Cardiac fibroblast (primary cell): Measurements from ENCODE around the gene DENND2A.
A peak's percentile ranks its signal among the peaks of the same experiment; 100 is the strongest.

ENCODE experiments used
- DNase-seq, 2 donors: peaks; one replicate each; pipeline versions ENCODE4 v3.0.0 to v3.0.0-alpha.2; 2010; ENCODE audit warnings: low read depth in 2 of 2
- H3K4me3 ChIP-seq, 2 donors: replicated peaks in 1 of 2; 1 replicate in 1 of 2; 2 replicates in 1 of 2; pipeline ENCODE4 v1.5.1; 2011; ENCODE audit warnings: low read depth in 2 of 2, low read length in 2 of 2, mild to moderate bottlenecking in 2 of 2, moderate library complexity in 1 of 2
- TF ChIP-seq, protein P1 (sequence below): IDR thresholded peaks from one replicate; pipeline ENCODE4 v1.5.1; 2011; ENCODE audit warnings: low read depth, mild to moderate bottlenecking, low read length, inconsistent platforms

Gene DENND2A

DNA sequence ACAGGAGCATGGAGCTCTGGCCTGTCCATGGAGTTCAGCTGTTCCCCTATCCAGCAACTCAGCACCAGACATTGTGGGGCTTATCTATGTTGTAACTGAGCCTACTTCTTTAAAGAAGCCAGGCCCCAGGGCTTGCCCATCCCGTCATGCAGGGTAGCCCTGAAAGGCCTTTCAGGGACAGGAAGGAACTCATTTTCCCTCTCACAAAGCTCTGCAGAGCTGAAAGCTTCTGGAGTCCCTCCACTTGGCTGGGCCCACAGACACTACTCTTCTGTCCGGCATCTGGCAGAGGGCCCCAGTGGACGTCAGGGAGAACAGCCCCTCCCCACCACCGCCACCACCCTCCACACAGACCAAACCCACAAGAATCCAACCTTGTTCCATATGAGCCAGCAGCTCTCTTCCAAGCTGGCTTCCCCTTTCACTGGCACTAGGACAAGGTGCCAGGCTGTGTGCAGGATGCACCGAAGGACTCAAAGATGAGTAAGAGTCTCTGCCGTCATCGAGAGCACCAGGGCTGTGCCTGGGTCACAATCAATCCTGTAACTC is 33.1 kb downstream of the DENND2A start:
- peak; percentile 50 to 94 for DNase-seq
- TF ChIP-seq, protein P1, sequence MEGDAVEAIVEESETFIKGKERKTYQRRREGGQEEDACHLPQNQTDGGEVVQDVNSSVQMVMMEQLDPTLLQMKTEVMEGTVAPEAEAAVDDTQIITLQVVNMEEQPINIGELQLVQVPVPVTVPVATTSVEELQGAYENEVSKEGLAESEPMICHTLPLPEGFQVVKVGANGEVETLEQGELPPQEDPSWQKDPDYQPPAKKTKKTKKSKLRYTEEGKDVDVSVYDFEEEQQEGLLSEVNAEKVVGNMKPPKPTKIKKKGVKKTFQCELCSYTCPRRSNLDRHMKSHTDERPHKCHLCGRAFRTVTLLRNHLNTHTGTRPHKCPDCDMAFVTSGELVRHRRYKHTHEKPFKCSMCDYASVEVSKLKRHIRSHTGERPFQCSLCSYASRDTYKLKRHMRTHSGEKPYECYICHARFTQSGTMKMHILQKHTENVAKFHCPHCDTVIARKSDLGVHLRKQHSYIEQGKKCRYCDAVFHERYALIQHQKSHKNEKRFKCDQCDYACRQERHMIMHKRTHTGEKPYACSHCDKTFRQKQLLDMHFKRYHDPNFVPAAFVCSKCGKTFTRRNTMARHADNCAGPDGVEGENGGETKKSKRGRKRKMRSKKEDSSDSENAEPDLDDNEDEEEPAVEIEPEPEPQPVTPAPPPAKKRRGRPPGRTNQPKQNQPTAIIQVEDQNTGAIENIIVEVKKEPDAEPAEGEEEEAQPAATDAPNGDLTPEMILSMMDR, result no peak

DNA sequence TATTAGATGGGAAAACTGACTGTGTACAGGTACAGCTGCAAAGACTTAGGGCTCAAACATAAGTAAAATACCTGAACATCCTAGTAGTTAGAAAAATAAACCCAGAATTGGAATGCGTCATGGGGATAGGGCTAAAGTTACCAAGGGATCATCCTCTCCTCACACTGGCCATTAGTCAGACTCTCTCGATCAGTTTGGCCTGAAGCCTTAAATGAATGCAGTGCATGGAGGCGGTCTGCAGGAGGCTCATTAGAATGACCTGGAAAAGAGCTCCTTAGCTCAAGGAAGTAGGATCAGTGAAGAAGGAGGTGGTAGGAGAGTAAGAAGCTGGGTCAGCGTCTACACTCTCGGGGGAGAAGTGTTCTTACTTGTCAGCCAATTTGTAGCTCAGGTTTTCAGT is 35.3 kb downstream of the DENND2A start:
- TF ChIP-seq, protein P1, result no peak
- no peak overlapping the region for H3K4me3 ChIP-seq
- peak in 1 of 2 donors; percentile 61 for DNase-seq

More for the DNA sequence above, 33.1 kb downstream of the DENND2A start:
- no peak overlapping the region for H3K4me3 ChIP-seq

DNA sequence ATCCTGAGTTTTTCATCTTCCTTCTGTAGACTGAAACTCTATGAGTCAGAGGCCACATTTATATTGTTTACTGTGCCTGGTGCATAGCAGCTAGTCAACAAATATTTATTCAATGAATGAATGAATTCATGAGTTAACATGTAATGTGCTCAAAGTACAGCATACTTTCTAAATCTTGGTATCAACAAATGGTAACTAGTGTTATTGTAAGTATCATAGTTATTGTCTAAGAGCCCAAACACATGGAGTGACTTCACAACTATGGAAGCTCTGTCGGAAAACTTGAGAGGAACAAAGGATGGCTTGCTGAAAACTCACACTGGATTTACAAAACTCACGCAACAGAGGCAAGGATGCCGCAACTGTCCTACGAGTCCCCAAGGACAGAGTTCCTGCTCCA is 35.9 kb downstream of the DENND2A start:
- TF ChIP-seq, protein P1, result no peak
- DNase-seq, result peak in 1 of 2 donors; percentile 79
- no peak overlapping the region for H3K4me3 ChIP-seq

DNA sequence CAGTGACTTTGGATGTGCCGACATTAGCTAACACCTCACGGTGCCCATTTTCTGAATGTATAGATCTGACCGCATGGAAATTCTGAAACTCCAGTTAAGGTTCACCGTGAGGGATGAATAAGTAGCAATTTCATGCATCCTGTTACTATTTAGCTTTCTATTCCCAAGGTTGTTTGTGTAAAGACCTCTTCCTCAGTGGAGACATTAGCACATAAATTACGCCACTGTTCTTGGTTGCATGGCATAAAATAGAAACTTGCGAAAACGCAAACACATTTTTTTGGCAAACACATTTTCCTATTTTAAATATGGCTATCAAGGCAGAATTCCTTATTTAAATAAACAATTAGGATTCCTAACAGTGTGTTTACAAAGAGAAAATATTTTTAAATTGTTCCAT is 36.5 kb downstream of the DENND2A start:
- no peak overlapping the region for H3K4me3 ChIP-seq
- TF ChIP-seq, protein P1, result no peak
- DNase-seq, result no peak

DNA sequence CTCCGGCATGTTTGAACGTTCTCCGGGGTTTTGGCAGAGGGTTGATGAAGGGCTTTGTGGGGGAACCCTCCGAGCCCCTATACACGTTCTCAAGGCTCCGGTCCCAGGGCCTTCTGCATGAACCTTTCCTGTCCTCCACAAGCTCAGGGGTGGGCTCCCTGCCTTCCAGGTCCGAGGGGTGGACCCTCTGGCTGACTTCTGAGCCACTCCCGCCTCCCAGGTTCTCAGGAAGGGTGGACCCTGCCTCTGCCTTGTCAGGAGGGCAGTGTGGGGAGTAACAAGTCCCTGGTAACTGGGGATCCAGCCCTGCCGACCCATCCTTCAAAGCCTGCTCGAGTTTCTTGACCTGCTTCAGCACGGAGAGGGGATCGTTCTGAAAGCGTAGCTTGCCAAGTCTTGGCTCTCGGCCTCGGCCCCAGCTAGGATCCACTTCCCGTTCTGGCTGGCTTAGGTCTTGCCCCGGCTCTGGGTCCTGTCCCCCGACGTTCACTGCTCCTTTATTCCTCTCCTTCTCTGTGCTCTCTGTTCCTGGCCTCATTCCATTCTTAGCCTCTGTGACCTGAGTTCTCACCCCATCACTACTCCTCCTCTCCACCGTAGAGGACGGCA is 38.9 kb downstream of the DENND2A start:
- TF ChIP-seq, protein P1, result no peak
- no peak for DNase-seq
- H3K4me3 ChIP-seq, result no peak overlapping the region

DNA sequence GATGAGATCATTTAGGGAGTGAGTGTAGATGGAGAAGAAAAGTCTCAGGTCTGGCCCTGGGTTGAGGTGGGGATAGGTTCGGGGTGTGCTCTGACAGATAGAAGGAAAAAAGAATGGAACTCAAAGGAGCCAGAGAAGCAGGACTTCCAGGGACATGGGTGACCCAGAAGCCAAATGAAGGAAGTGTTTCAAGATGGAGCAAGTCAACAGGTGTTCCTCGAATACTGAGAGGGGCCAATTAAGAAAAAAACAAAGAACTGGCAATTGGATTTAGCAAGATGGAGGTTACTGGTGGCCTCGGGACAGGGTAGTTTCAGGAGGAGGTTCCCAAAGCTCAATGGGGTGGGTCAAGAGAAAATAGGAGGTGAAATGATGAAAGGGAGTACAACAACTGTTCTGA is 40.3 kb downstream of the DENND2A start:
- TF ChIP-seq, protein P1, result no peak
- no peak for DNase-seq
- no peak overlapping the region for H3K4me3 ChIP-seq
